Fibroblast of lung (primary cell): Measurements from ENCODE around the gene GPX4.

Experiments used
- EZH2 ChIP-seq: IDR thresholded peaks from 2 replicates; pipeline ENCODE4 v1.5.1; 2012; ENCODE audit warnings: low read length, control low read depth, mild to moderate bottlenecking; ENCODE audit errors: missing control alignments
- TF ChIP-seq, protein P1 (sequence below), 2 donors: IDR thresholded peaks in 1 of 2; conservative IDR thresholded peaks in 1 of 2; 1 replicate in 1 of 2; 2 replicates in 1 of 2; pipeline ENCODE4 v1.5.1; 2011 to 2012; ENCODE audit warnings: low read length in 2 of 2, control low read depth in 1 of 2, inconsistent platforms in 1 of 2, low read depth in 1 of 2, mild to moderate bottlenecking in 1 of 2

- TF ChIP-seq, protein P1, sequence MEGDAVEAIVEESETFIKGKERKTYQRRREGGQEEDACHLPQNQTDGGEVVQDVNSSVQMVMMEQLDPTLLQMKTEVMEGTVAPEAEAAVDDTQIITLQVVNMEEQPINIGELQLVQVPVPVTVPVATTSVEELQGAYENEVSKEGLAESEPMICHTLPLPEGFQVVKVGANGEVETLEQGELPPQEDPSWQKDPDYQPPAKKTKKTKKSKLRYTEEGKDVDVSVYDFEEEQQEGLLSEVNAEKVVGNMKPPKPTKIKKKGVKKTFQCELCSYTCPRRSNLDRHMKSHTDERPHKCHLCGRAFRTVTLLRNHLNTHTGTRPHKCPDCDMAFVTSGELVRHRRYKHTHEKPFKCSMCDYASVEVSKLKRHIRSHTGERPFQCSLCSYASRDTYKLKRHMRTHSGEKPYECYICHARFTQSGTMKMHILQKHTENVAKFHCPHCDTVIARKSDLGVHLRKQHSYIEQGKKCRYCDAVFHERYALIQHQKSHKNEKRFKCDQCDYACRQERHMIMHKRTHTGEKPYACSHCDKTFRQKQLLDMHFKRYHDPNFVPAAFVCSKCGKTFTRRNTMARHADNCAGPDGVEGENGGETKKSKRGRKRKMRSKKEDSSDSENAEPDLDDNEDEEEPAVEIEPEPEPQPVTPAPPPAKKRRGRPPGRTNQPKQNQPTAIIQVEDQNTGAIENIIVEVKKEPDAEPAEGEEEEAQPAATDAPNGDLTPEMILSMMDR (conservative IDR thresholded peaks at IDR 0.05 in 1 of 2, IDR thresholded peaks at IDR 0.05 in 1 of 2; ENCODE audit: low read depth in 1 of 2, low read length in 2 of 2) = no peak
- no peak for TF ChIP-seq EZH2
These were observed 6.0 kb upstream of the GPX4 start for GRCh38 chr19:1097810-1098176.
